Raji (cell line): ENCODE data around the gene MRM1.
A peak's percentile ranks its signal among the peaks of the same experiment; 100 is the strongest.

ENCODE experiments used
- POLR2A ChIP-seq: IDR thresholded peaks from 2 replicates; pipeline ENCODE4 v1.6.1; 2011; ENCODE audit warnings: low read depth, low read length, control low read depth; ENCODE audit not compliant: insufficient read depth

MRM1 gene

DNA sequence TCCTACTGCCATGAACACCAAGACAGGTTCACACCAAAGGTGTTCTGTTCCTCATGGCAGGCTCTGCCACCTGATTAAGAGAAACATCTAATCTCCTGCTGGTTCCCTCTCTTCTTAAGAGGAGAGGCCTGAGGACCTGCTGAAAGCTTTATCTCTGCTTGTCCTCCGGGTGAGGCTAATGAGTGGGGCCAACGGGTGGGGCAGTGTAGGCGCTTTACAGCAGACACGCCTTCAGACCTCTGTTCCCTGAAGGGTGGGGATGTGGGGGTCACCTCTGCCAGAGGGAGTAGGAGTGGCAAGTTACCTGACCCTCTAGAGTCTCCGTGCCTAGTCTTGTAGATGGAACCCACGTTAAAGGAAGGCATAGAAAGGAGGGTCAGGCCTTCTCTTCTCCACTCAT lies 4.2 kb upstream of the MRM1 start:
- no peak for TF ChIP-seq POLR2A

DNA sequence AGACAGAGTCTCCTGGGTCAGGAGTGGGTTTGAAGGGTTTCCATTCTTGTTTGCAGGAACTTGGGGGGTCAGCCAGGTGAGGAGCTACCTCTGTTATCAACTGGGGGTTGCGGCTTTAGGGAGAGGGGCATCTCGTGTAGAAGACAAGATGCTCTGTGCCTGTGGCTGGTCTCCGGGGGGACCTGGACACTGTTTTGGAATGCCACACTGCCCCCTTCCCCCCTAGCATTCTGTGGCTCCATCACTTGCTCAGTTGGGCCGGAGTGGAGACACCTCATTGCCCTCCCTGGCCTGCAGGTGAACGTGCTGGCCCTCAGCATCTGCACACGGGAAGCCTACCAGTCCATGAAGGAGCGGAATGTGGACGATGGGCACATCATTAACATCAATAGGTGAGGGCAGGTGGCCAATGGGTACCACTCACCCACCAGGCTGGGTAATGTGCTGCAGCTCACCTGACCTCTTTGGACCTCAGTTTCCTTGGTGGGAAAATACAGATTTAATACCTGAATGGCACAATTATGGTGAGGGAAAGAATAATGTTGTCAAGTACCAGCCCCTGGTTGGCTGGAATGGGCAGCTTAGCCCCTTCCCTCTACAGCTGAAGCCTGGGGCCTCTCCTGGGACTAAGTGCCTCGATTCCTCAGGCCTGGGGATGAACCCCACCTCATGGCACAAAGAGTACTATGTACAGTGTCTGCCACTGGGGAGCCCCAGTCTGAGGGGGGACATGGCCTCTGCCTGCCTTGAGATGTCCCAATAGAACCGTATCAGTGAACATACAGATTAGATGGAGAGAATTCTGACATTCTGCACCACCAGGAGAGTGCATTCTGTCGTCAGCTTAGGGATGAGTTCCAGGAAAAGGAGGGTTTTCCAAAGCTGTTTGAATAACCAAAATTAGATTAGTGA lies 3.3 kb upstream of the MRM1 start:
- no peak for TF ChIP-seq POLR2A

- no peak for TF ChIP-seq POLR2A
These were observed 2.4 kb upstream of the MRM1 start for GRCh38 chr17:36598951-36599401.

- no peak for TF ChIP-seq POLR2A
These were observed 1.7 kb upstream of the MRM1 start for GRCh38 chr17:36599546-36600250.

DNA sequence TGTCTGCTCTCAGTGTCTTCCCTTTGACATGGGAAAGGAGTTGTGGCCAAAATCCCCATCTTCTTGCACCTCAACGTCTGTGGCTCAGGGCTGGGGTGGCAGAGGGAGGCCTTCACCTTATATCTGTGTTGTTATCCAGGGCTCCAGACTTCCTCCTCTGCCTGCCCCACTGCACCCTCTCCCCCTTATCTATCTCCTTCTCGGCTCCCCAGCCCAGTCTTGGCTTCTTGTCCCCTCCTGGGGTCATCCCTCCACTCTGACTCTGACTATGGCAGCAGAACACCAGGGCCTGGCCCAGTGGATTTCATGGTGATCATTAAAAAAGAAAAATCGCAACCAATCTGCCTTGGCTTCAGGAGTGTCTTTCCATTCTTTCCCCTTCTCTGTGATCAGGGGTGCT lies 918 bp upstream of the MRM1 start:
- TF ChIP-seq POLR2A: no peak

- no peak for TF ChIP-seq POLR2A
These were observed 464 bp upstream of the MRM1 start for GRCh38 chr17:36600936-36601302.

- TF ChIP-seq POLR2A: no peak; the same call in 1 of the 2 replicates
These were observed 806 bp downstream of the MRM1 start for GRCh38 chr17:36602030-36602748.

GRCh38 chr17:36602924-36603384 lies 1.6 kb downstream of the MRM1 start:
- TF ChIP-seq POLR2A: 0 out of 2 replicates have a peak, but pooled peaks have one; percentile 38

DNA sequence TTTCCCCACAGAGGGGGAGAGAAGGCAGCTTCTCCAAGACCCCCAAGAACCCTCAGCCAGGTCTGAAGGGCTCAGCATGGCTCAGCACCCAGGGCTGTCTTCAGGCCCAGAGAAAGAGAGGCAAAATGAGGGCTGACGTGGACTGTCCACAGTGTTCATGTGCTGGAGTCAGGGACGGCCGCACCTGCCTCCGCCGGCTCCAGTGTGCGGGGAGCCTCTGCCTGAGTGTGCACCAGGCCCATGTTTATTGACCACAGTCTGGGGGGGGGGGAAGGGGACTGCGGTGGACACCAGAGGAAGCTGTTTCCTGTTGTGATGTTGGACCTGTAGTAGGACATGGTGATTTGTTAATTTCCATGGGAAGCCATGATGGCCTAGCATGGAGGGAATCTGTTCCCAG lies 6.9 kb downstream of the MRM1 start:
- TF ChIP-seq POLR2A: no peak

- no peak for TF ChIP-seq POLR2A
These were observed 7.6 kb downstream of the MRM1 start for GRCh38 chr17:36608794-36609497.

- TF ChIP-seq POLR2A: no peak
These were observed 8.1 kb downstream of the MRM1 start for GRCh38 chr17:36609498-36609862.

DNA sequence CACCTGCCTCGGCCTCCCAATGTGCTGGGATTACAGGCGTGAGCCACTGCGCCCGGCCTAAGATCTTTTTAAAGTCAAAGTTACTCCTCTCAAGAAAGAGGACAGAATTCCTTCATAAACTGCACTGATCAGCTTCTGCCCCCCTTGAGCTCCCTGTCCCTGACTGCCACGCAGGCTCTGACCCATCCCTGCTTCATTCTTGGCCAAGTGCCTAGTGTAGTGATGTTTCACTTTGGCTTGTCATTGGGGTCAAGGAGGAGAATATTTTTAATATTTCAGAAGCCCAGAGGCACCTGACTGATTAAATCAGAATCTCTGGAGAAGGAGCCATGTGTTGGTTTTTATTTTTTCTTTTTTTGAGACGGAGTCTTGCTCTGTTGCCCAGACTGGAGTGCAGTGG lies 9.1 kb downstream of the MRM1 start:
- no peak for TF ChIP-seq POLR2A

- no peak for TF ChIP-seq POLR2A
These were observed 10.1 kb downstream of the MRM1 start for GRCh38 chr17:36611345-36612072.

DNA sequence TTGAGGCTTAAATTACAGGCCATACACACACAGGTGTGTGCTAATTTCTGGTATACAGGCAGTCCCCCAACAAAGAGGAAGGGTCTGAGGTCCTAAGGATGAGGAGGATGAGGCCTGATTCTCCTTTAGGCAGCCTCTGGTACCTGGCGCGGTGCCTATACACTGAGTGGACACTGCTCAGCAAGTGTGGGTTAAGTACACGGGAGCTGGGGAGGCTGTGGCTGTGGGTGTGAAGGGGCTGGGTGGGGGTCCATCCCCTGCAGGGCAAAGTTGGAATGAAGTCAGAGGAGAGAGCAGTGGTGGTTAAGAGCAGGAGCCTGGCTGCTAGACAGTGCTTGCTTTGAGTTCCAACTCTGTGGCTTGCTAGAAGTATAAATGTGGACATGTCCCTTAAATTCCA lies 10.9 kb downstream of the MRM1 start:
- no peak for TF ChIP-seq POLR2A

DNA sequence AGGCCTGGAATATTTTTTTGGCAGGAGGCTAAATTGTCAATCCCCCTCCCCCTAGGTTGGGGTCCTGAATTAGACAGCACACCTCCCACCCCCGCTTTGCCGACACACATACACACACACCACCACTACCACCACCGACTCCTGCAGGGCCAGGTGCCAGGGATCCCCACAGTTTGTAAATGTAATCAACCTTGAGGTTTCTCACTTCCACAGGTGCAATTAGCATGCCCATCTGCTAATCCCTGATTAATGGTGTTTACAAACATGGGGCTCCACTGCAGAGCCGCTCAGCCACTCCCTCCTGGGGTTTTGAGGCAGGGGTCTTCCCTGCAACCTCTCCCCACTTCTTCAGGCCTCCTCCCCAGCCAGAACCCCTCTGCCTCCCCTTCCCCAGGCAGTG lies 11.8 kb downstream of the MRM1 start:
- TF ChIP-seq POLR2A: no peak

- TF ChIP-seq POLR2A: no peak
These were observed 12.7 kb downstream of the MRM1 start for GRCh38 chr17:36614081-36614480.
